RWPE1 (cell line): Measurements from ENCODE around the gene ADAMTS20.

ENCODE experiments used
- CTCF ChIA-PET: fragments of 350-600 bp; sonication (Branson Sonifier 250); formaldehyde crosslinking; extraction: SDS; loops from one replicate; lab custom pipeline; 2021; lab: Yijun Ruan, JAX
- POLR2A ChIA-PET: fragments of 400-600 bp; formaldehyde crosslinking; extraction: SDS; loops from one replicate; lab custom pipeline; 2020; ENCODE audit warnings: antibody characterized with exemption; ENCODE audit not compliant: low non-redundant PET; lab: Yijun Ruan, JAX
- DNase-seq: peaks from one replicate; pipeline ENCODE4 v3.0.0; 2012; ENCODE audit warnings: low spot score
- H3K27ac ChIP-seq: fragments of 450-650 bp; 2 replicates; pipeline ENCODE4 v1.5.1; 2017
- TF ChIP-seq, protein P1 (sequence below): fragments of 450-650 bp; conservative IDR thresholded peaks from 2 replicates; pipeline ENCODE4 v1.5.1; 2017; ENCODE audit warnings: low read depth, mild to moderate bottlenecking

ADAMTS20 gene

GRCh38 chr12:43317156-43317555 lies 234.8 kb downstream of the ADAMTS20 start:
- TF ChIP-seq, protein P1, sequence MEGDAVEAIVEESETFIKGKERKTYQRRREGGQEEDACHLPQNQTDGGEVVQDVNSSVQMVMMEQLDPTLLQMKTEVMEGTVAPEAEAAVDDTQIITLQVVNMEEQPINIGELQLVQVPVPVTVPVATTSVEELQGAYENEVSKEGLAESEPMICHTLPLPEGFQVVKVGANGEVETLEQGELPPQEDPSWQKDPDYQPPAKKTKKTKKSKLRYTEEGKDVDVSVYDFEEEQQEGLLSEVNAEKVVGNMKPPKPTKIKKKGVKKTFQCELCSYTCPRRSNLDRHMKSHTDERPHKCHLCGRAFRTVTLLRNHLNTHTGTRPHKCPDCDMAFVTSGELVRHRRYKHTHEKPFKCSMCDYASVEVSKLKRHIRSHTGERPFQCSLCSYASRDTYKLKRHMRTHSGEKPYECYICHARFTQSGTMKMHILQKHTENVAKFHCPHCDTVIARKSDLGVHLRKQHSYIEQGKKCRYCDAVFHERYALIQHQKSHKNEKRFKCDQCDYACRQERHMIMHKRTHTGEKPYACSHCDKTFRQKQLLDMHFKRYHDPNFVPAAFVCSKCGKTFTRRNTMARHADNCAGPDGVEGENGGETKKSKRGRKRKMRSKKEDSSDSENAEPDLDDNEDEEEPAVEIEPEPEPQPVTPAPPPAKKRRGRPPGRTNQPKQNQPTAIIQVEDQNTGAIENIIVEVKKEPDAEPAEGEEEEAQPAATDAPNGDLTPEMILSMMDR: no peak
- ChIA-PET CTCF (interaction anchor here (1.4 kb wide), 1 partner anchor 22 kb away, joined by 5 read pairs; no protein-coding TSS in a partner anchor), POLR2A (no interaction called here)
- DNase-seq: no peak
- no peak overlapping the region for H3K27ac ChIP-seq

GRCh38 chr12:43316520-43316919 lies 235.5 kb downstream of the ADAMTS20 start:
- TF ChIP-seq, protein P1: no peak
- H3K27ac ChIP-seq: no peak overlapping the region
- CTCF ChIA-PET: interaction anchor here (0.6 to 1.4 kb wide), 2 partner anchors 21 to 23 kb away, joined by 3 to 5 read pairs; no protein-coding TSS in a partner anchor
- DNase-seq: no peak
- POLR2A ChIA-PET: no interaction called here

DNA sequence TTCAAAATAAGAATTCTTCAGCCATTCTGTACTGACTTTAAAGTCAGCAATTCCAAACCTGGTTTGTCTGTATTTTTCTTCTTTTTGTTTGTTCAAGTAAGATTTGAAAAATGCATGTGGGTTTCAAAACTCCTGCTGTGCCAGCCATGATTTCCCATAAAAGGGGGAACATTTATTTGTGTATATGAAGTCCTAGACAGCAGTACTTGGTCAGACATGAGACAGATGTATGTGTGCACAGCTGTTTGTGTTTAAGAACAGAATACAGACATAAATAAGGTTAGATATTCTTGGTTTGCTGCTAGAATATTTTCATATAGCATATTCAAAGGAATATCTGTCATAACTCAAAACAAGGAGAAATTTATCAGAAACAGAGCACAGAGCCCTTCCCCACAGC lies 236.0 kb downstream of the ADAMTS20 start:
- TF ChIP-seq, protein P1: no peak
- H3K27ac ChIP-seq: no peak overlapping the region
- POLR2A ChIA-PET: no interaction called here

DNA sequence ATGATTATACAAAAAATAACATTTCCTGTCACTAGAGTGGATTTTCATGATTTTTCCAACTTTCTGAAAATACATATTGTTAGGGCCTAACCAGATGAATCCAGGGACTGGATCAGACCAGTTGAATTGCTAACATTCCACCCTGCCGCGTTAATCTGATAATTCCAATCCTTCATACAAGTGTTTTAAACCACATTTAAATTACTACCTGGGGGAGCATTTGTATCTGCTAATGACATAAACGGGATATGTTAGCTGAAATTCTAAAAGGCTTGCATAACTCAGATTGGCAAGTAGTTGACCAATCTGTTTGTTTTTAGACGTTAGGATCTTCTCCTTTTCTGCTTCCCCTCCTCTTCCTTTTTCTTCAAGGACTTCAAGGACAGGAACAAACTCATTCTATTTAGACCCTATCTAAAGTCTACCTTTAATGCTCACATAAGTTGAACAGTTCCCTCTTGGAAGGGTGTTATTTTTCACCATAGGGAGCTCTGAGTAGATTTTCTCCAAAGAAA lies 239.0 kb downstream of the ADAMTS20 start:
- DNase-seq: no peak
- ChIA-PET CTCF (interaction anchor here (0.7 kb wide), 1 partner anchor 237 kb away, joined by 3 read pairs; no protein-coding TSS in a partner anchor), POLR2A (no interaction called here)
- TF ChIP-seq, protein P1: no peak
- no peak overlapping the region for H3K27ac ChIP-seq

More for the DNA sequence above, 236.0 kb downstream of the ADAMTS20 start:
- DNase-seq: no peak
- CTCF ChIA-PET: interaction anchor here (0.5 to 1.4 kb wide), 3 partner anchors 22 to 127 kb away, joined by 3 to 6 read pairs (median 5); no protein-coding TSS in a partner anchor

- POLR2A ChIA-PET: no interaction called here
- TF ChIP-seq, protein P1: no peak
- no peak for DNase-seq
- CTCF ChIA-PET: no interaction called here
- H3K27ac ChIP-seq: no peak overlapping the region
These were observed 241.4 kb downstream of the ADAMTS20 start for GRCh38 chr12:43310596-43310995.

DNA sequence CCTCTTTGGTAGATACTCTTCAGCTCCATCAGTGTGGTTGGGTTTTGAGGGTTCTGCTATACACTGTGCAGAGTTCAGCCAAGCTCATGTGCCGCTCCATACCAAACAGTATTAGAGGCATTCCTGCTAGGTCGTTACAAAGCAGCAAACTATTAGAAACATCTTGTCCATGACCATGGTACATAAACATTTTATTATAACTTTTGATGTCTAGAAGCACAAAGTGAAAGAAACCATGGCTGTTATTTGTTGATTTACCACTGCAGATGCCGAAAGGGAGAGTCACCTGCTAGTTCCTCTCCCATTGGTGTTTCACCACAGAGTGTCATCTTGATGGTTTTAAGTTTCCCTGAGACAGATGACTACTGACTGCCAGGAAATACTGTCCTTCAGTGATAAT lies 242.0 kb downstream of the ADAMTS20 start:
- no peak for DNase-seq
- no peak overlapping the region for H3K27ac ChIP-seq
- CTCF ChIA-PET: no interaction called here
- POLR2A ChIA-PET: no interaction called here
- TF ChIP-seq, protein P1: no peak
